ENCODE measurements around the gene GMDS. TPM values are rescaled to one million over a fixed set of nuclear protein-coding genes. Genes with fewer than 3 reads are reported as not detected.

Gene GMDS
- total and polyA plus RNA-seq, 2 of the 13 experiments (the other 11 are each of a cell fraction or from before 2014, with no cell fraction given) = 64.4 to 112 TPM

DNA sequence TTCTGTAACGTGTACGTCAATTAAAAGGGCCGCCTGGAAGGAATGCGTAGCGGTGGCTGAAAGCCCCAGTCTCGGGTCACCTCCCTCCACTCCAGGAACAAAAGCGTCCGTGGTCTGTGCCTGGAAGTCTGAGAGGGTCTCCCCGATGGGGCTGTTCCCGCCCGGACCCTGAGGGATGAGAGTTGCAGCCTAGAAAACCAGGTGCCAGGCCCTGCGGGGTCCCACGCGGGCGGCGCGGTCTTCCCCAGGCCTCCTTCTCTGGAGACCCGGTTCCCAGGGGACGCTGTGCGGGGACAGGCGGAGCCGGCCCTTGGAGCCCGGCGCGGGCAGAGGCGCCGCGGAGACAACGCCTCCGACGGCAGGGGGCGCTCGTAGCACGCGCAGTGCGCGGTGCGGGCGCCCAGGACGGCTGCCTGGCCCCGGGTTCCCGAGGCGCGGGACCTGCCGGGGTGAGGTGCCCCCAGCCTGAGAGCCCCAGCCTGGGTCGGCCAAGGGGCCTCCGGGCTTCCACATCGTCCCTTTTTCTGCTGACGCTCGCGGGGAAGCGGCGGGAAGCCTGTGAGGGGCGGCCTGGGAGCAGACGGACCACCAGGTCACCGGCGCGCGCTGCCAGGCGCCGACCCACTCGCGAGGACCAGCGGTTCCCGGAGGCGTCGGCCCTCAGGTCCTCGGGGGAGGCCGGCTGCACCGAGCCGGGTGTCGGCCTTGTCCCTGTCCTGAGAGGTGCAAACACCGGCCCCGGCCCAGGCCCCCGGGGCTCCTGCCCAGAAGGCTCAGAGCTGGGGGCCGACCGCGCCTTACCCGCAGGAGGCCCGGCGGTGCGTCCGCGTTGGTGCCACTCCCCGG is 641.0 kb downstream of the GMDS start (continued):
- TF ChIP-seq ZNF501 (CRISPR knock-in tag; IDR thresholded peaks at IDR 0.05) (peak; percentile 53; the same call in 1 of the 2 replicates), NR1H2 (CRISPR knock-in tag; IDR thresholded peaks at IDR 0.05; ENCODE audit: borderline replicate concordance, low read depth) (no peak), MEIS2 (CRISPR knock-in tag; IDR thresholded peaks at IDR 0.05) (no peak), ZBTB38 (CRISPR knock-in tag; IDR thresholded peaks at IDR 0.05) (peak; percentile 57; the same call in 1 of the 2 replicates), HOXA5 (CRISPR knock-in tag; IDR thresholded peaks at IDR 0.05) (no peak), KDM3A (CRISPR knock-in tag; IDR thresholded peaks at IDR 0.05; ENCODE audit: low read depth) (no peak), ATF1 (CRISPR knock-in tag; IDR thresholded peaks at IDR 0.05) (no peak), HHEX (CRISPR knock-in tag; IDR thresholded peaks at IDR 0.05) (no peak), NCOA5 (CRISPR knock-in tag; IDR thresholded peaks at IDR 0.05) (no peak), DR1 (CRISPR knock-in tag; IDR thresholded peaks at IDR 0.05) (peak; percentile 34; the same call in 1 of the 2 replicates), SALL2 (CRISPR knock-in tag; IDR thresholded peaks at IDR 0.05) (no peak), ZNF563 (CRISPR knock-in tag; IDR thresholded peaks at IDR 0.05) (no peak; the same call in 1 of the 2 replicates), SMAD9 (CRISPR knock-in tag; IDR thresholded peaks at IDR 0.05) (no peak), ZNF766 (CRISPR knock-in tag; IDR thresholded peaks at IDR 0.05; ENCODE audit: borderline replicate concordance) (no peak), HNRNPH1 (optimal IDR thresholded peaks at IDR 0.05; ENCODE audit: low read depth, low read length) (no peak), ZNF616 (CRISPR knock-in tag; IDR thresholded peaks at IDR 0.05; ENCODE audit: low read depth) (no peak), YY1 (IDR thresholded peaks at IDR 0.05; ENCODE audit: insufficient read depth, insufficient replicate concordance, low read depth, low read length) (peak; percentile 78), ZFP36L1 (CRISPR knock-in tag; IDR thresholded peaks at IDR 0.05) (no peak), FOXM1 (CRISPR knock-in tag; IDR thresholded peaks at IDR 0.05) (no peak), POLR2AphosphoS2 (IDR thresholded peaks at IDR 0.05; ENCODE audit: low read depth, low read length) (no peak)
- TF ChIP-seq, protein P1, sequence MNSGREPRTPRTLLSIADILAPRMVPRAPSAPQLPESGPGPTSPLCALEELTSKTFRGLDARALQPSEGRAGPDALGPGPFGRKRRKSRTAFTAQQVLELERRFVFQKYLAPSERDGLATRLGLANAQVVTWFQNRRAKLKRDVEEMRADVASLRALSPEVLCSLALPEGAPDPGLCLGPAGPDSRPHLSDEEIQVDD (CRISPR knock-in tag; IDR thresholded peaks at IDR 0.05; ENCODE audit: borderline replicate concordance) = 0 out of 2 replicates have a peak, but pooled peaks have one; percentile 50
- TF ChIP-seq, protein P2, sequence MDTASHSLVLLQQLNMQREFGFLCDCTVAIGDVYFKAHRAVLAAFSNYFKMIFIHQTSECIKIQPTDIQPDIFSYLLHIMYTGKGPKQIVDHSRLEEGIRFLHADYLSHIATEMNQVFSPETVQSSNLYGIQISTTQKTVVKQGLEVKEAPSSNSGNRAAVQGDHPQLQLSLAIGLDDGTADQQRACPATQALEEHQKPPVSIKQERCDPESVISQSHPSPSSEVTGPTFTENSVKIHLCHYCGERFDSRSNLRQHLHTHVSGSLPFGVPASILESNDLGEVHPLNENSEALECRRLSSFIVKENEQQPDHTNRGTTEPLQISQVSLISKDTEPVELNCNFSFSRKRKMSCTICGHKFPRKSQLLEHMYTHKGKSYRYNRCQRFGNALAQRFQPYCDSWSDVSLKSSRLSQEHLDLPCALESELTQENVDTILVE (CRISPR knock-in tag; IDR thresholded peaks at IDR 0.05) = no peak
- TF ChIP-seq, protein P3, sequence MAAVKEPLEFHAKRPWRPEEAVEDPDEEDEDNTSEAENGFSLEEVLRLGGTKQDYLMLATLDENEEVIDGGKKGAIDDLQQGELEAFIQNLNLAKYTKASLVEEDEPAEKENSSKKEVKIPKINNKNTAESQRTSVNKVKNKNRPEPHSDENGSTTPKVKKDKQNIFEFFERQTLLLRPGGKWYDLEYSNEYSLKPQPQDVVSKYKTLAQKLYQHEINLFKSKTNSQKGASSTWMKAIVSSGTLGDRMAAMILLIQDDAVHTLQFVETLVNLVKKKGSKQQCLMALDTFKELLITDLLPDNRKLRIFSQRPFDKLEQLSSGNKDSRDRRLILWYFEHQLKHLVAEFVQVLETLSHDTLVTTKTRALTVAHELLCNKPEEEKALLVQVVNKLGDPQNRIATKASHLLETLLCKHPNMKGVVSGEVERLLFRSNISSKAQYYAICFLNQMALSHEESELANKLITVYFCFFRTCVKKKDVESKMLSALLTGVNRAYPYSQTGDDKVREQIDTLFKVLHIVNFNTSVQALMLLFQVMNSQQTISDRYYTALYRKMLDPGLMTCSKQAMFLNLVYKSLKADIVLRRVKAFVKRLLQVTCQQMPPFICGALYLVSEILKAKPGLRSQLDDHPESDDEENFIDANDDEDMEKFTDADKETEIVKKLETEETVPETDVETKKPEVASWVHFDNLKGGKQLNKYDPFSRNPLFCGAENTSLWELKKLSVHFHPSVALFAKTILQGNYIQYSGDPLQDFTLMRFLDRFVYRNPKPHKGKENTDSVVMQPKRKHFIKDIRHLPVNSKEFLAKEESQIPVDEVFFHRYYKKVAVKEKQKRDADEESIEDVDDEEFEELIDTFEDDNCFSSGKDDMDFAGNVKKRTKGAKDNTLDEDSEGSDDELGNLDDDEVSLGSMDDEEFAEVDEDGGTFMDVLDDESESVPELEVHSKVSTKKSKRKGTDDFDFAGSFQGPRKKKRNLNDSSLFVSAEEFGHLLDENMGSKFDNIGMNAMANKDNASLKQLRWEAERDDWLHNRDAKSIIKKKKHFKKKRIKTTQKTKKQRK (IDR thresholded peaks at IDR 0.05; ENCODE audit: low read length) = no peak
- TF ChIP-seq, protein P4, sequence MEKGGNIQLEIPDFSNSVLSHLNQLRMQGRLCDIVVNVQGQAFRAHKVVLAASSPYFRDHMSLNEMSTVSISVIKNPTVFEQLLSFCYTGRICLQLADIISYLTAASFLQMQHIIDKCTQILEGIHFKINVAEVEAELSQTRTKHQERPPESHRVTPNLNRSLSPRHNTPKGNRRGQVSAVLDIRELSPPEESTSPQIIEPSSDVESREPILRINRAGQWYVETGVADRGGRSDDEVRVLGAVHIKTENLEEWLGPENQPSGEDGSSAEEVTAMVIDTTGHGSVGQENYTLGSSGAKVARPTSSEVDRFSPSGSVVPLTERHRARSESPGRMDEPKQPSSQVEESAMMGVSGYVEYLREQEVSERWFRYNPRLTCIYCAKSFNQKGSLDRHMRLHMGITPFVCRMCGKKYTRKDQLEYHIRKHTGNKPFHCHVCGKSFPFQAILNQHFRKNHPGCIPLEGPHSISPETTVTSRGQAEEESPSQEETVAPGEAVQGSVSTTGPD (CRISPR knock-in tag; IDR thresholded peaks at IDR 0.05) = no peak
